NCI-H1105 treated with DMSO at 0.1 percent for 48 hours (cell line): Measurements from ENCODE around the gene PGAM2.
A peak's percentile ranks its signal among the peaks of the same experiment; 100 is the strongest.

Experiments
- DNase-seq: peaks from one replicate; lab custom pipeline; 2025; lab: John Stamatoyannopoulos, UW

Gene PGAM2

GRCh38 chr7:44065431-44066110 lies at the start of gene PGAM2:
TSS of gene PGAM2 (minus strand) at chr7:44065567. CDS start at chr7:44065529, 38 bp downstream.
- DNase-seq: peak; percentile 72

GRCh38 chr7:44114586-44115310 lies 49.4 kb upstream of the PGAM2 start:
- DNase-seq: no peak

GRCh38 chr7:44113764-44114354 lies 48.5 kb upstream of the PGAM2 start:
- no peak for DNase-seq

GRCh38 chr7:44112997-44113763 lies 47.8 kb upstream of the PGAM2 start:
- peak; percentile 81 for DNase-seq

DNA sequence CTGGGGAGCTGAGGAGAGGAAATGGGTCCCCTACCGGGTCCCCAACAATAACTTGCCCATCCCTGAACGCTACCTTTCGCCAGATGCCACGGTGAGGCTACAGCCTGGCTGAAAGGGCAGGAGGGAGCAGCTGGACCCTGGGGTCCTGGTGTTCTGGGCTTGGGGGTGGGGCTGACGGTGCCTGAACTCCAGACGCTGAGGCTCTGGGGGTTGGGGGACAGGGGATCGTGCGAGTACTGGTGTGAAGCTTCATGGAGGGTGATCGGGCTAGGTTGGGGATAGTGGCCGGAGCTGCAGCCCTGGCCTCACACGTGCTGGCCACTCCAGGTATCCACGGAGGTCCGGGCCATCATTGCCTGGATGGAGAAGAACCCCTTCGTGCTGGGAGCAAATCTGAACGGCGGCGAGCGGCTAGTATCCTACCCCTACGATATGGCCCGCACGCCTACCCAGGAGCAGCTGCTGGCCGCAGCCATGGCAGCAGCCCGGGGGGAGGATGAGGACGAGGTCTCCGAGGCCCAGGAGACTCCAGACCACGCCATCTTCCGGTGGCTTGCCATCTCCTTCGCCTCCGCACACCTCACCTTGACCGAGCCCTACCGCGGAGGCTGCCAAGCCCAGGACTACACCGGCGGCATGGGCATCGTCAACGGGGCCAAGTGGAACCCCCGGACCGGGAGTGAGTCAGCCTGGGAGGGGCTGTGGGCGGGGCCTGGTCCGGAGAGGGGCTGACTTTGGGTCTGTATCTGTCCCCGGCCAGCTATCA lies 47.0 kb upstream of the PGAM2 start:
- peak; percentile 50 for DNase-seq

GRCh38 chr7:44111761-44112160 lies 46.4 kb upstream of the PGAM2 start:
- DNase-seq: no peak

DNA sequence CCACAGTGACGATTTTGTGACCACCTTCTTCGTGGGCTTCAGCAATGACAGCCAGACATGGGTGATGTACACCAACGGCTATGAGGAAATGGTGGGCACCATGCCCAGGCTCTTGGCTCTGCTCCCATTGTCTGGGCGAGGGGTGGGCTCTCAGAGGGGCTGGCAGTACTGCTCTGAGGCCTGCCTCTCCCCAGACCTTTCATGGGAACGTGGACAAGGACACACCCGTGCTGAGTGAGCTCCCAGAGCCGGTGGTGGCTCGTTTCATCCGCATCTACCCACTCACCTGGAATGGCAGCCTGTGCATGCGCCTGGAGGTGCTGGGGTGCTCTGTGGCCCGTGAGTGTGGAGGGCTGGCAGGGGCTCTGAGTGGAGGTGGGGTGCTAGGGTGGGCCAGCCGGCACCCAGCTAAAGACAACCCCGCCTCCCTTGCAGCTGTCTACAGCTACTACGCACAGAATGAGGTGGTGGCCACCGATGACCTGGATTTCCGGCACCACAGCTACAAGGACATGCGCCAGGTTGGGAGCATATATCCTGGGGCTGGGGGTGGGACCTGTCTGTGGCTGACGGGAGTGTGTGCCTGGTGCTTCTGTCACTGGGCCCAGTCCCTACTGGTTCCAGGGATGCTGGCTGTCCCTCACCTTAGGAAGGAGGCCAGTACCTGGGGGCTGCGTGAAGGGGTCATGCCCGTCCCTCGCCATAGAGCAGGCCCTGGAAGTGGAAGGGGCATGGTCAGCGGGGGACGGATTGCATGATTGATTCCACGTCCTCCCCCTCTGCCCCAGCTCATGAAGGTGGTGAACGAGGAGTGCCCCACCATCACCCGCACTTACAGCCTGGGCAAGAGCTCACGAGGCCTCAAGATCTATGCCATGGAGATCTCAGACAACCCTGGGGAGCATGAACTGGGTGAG lies 45.6 kb upstream of the PGAM2 start:
- no peak for DNase-seq

DNA sequence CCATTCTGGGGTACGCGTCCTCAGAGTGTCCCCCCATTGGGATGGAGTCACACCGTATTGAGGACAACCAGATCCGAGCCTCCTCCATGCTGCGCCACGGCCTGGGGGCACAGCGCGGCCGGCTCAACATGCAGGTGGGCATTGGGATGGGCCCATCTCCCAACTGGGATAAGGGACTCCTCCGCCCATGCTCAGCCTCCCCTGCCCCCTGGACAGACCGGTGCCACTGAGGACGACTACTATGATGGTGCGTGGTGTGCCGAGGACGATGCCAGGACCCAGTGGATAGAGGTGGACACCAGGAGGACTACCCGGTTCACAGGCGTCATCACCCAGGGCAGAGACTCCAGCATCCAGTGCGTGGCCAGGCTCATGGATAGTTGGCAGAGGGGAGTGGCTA lies 44.6 kb upstream of the PGAM2 start:
- DNase-seq: no peak

DNA sequence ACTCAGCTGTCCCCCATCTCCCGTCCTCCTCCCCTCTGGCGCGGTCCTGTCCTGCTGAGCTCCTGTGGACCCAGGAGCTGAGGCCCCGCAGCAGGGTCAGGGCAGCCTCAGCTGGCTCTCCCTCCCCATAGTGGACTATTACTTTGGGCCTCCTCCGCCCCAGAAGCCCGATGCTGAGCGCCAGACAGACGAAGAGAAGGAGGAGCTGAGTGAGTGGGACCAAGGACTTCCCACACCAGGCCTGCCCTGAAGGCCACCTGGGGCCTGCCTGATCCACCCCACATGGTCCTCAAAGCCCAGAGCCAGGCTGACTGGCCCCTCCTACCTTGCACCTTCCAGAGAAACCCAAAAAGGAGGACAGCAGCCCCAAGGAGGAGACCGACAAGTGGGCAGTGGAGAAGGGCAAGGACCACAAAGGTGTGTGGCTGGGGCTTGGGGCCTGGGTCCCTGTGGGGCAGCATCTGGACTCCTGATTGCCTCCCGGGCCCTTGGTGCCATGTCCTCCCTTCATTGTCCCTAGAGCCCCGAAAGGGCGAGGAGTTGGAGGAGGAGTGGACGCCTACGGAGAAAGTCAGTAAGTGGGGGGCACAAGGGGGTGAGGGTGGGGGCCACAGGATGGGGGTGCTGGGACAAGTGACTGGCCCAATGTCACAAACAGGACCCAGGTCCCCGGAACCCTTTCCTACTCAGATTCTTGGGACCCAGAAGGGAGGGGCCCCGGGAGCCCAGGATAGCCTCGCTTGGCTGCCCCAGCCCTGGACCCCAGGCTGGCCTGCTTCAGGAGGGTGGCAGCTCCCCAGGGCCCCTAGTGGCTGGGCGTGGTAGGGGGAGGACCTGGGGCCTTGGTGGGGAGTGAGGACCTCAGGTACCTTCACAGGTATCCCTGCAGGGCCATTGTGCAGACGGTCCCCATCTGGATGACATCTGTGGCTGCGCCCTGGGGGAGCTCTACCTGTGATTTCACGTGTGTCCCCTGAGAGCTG lies 43.7 kb upstream of the PGAM2 start:
- DNase-seq: no peak

DNA sequence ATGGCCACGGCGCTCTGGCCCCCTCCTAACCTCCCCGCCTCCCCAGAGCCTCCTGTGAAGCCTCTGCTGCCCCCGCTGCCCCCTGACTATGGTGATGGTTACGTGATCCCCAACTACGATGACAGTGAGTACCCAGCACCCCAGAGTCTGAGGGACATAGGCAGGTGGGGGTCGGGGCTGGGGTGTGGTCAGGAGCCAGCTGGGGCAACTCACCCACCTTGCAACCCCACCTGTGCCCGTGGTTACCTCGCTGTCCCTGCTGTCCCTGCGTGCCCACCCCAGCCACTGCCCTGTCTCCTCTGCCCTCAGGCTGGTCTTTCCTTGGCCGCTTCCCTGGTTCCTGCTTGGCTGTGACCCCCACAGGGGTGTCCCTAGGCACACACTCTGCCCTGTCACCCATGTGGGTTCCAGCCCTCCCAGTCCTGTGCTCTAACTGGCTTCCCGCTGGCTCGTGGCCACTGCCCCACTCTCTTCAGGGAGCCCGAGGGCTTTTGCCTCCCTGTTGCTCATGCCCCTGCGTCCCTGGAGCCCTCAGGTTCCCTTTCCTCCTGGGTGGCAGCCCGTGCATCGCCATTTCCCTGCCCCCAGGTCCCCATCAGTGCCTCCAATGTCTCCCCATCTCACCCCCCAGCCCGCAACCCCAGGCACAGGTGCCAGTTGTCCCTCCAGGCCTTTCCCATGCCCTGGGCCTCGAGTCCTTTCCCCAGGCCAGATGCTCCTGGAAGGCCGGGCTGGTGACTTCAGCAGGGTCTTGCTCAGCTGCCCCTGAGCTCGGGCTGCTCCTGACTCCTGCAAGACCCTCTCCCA lies 42.8 kb upstream of the PGAM2 start:
- no peak for DNase-seq

DNA sequence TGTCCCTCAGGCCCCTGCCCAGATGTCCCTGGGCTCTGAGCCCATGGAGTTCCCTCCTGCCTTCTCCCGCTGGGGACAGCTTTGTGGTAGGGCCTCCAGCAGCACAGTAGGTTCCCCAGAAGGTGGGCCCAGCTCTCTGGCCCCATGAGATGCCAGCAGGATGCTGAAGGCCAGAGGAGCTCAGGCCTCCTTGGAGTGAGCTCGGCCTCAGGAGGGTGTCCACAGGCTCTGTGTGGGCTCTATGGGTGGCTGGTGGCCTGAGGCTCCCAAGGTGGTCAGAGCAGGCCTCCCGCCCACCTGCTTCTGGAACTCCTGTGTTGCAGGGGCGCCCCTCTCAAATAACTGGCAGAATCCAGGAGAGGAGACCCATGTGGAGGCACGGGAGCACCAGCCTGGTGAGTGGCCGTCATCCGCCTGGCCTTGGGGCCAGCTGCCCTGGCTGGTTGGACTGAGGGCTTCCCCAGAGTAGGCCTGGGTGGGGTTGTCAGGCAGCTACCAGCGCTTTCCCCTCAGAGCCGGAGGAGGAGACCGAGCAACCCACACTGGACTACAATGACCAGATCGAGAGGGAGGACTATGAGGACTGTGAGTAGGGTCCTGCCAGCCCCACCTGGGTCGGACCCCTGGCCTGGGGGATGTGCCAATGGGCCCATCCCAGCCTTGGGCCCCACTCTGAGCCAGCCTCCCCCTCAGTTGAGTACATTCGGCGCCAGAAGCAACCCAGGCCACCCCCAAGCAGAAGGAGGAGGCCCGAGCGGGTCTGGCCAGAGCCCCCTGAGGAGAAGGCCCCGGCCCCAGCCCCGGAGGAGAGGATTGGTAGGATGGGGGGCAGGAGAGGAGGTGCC lies 42.0 kb upstream of the PGAM2 start:
- DNase-seq: no peak

- DNase-seq: no peak
Observed at GRCh38 chr7:44106311-44107065, 41.1 kb upstream of the PGAM2 start.

DNA sequence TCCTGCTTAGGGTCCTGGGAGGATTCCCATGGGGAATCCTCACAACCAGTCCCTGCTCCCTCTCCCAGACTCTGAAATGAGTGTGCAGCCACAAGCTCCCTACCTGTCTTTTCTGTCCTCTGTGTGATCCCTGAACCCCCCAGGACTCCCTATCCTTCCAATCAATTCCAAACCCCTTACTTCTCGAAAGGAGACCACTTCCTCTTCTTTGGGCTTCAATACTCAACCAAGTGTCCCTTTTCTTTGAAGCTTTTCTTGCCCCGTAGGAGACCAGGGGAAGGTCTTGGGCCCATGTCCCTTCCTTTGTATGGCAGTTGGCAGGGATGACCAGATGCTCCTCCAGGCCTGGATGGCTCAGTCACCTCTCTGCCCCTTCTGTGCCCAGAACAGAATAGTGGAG lies 40.5 kb upstream of the PGAM2 start:
- no peak for DNase-seq

DNA sequence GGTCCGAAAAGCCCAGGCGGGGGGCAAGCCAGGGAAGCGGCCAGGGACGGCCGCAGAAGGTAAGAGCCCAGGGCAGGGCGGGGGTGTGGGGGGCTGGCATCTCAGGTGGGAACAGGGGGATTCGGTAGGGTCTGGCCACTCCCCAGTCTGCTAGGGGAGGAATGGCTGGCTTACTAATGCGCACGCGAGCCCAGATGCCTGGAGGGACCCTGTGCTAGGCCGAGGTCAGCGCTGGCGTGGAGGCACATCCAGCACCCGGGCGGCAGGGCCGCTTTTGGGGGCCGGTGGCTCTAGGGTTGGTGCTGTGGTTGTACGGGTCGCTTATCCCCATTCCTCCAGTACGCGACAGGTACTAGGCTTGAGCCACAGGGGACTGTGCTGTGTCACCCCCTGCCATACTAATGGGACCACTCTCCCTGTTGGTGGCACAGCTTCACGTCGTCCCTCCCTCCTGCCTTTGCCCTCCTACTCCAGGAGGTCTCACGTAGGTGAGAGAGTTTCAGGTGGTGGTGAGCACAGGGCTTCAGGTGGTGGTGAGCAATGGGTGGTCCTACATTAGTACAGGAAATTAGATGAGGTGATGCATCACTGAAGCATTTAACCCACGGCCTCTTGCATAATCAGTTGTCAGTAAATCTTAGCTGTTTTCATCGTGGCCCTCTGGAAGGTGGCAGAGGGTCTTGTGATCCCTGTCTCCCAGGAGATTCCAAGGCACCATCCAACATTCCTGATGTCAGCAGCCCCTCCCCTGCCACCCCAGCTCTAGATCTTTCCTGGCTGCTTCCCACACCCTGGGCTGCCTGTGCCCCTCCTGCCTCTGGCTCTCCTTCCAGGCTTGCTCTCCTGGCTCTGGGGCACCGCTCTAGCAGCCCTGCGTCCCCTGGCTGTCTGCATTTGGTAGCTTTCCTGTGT lies 39.7 kb upstream of the PGAM2 start:
- DNase-seq: no peak

GRCh38 chr7:44103923-44104859 lies 38.8 kb upstream of the PGAM2 start, which contains the start of gene AEBP1:
TSS of gene AEBP1 (plus strand) at chr7:44104345. CDS start at chr7:44104666, 321 bp downstream.
- DNase-seq: no peak
